ENCODE data around the gene IL1A.
"Not testable (repeated sequence)": the region's sequence is repeated elsewhere in the genome, so short reads cannot be mapped to it uniquely, and the experiment has no call there.

Gene IL1A, protein sequence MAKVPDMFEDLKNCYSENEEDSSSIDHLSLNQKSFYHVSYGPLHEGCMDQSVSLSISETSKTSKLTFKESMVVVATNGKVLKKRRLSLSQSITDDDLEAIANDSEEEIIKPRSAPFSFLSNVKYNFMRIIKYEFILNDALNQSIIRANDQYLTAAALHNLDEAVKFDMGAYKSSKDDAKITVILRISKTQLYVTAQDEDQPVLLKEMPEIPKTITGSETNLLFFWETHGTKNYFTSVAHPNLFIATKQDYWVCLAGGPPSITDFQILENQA

DNA sequence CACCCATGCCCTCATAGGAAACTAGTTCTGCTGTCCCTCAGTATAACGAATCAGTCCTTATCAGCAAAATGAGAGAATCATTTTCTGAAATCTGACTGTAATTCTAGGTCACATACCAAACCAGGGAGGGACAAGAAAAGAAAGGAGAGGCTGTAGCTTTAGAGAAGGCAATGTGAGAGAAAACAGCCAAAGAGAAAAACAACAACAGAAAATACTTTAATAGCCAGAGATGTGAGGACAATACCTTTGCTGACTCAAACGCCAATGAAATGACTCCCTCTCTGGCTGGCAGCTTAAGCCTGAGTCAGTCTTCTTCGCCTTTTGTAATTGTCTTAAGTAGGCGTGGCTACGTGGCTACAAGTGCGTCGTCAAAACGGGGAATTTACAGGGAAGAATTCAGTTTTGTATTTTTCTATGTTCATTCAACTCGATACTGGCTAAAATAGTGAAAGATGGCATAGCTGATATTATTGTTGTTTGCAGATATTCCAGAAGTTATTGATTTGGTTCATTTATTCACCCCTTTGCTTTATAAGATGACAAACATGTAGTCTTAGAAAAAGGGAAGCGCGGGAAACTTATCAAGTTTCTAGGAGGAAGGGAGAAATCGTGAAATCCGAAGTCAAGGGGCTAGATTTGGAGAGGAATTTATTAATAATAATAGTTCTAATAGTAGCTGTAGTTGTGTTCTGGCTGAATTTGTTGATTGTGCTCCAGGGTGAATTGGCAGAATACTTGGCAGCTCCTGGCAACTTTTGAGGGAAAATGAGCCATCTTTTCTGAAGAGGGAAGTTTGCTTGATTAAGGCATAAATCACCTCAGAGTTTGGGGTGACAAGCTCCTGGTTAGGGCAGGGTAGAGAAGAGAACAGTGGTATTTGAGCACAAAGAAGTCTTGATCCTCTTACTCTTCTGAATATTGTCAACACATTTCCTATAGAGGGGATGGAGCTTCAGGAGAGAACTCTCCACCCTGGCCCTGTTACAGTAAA lies at the start of gene IL1A:
TSS of gene IL1A (minus strand) at position 295 of the 991 bp plus-strand sequence. CDS start 723 bp downstream, outside the sequence.
- no peak for DNase-seq

DNA sequence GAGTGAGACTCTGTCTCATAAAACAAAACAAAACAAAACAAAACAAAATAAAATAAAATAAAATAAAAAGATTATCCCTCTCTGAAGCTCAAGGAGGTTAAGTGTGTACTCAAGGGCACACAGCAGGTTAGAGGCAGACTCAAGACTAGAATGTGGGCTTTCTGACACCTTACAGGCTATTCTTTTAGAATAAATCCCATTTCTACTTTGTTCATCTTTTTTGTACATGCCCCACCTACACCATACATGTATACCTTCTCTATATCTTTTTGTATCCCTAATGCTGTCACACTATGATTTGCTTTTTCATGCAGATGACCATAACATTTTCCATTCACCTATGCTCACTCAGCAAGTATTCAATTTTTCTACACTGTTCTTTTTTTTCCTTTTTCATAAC lies 49.7 kb upstream of the IL1A start:
- no peak for DNase-seq

DNA sequence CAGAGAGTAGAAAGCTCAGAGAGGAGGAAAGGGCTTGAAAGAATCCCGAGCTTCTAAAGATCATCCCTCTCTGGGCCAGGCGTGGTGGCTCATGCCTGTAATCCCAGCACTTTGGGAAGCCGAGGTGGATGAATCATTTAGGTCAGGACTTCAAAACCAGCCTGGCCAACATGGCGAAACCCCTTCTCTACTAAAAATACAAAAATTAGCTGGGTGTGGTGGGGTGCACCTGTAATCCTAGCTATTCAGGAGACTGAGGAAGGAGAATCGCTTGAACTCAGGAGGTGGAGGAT lies 49.3 kb upstream of the IL1A start:
- DNase-seq: not testable (repeated sequence)

DNA sequence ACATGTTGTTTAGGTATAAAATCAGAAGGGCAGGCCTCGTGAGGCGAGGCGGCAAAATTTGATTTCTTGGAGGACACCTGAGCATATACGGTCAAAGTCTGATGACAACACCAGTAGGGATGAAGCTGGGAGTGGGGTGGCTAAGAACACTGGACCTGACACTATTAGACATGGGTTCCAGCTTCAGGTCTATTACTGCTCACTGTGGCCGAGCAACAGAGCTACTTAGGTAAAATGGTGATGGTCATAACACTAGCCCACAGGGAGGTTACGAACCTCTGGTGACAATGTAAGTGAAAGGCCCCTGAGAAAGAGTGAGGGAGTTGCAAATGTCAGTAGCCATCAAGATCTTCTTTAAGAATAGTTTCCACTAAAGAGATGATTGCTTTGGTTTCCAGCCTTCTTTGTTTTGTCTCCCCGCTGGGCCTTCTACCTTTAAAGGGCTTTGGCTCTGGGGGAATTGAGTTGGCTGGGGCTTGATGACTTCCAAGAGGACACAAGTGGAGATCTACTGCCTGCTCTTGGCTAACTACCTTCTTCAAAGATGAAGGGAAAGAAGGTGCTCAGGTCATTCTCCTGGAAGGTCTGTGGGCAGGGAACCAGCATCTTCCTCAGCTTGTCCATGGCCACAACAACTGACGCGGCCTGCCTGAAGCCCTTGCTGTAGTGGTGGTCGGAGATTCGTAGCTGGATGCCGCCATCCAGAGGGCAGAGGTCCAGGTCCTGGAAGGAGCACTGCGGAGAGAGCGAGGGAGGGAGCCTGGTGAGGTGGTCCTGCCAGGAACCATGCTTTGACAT lies 48.7 kb upstream of the IL1A start:
- no peak for DNase-seq

DNA sequence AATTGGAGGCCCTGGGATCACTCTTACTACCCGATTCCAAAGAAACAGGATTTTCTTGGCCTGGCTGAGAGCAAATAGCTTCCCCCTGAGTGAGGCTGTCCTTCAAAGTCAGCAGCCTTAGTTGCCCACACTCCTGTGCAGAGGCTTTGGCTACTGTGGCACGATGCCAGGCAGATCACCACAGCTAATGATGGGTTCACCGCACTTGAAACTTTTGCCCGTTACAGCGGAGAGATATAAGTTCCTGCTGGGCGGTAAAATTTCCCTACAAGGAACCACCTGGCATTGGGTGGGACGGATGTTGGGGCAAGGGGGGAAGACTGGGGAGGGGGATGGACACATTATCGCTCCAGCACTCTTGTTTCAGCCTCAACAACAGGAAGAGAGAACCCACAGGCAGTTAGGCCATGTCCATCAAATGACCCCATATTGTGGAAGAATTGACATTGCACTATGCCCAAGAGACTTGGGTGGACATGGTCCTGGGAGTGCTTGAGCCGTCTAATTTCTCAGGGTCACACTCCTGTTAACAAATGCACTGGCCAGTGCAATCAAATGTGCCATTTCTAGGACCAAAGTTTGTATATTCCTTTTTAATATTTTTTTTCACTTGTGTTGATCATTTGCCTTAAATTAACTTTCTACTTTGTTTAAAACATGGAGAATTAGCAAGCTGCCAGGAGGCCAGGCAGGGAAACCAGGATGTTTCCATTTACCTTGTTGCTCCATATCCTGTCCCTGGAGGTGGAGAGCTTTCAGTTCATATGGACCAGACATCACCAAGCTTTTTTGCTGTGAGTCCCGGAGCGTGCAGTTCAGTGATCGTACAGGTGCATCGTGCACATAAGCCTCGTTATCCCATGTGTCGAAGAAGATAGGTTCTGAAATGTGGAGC lies 47.9 kb upstream of the IL1A start:
- no peak for DNase-seq

DNA sequence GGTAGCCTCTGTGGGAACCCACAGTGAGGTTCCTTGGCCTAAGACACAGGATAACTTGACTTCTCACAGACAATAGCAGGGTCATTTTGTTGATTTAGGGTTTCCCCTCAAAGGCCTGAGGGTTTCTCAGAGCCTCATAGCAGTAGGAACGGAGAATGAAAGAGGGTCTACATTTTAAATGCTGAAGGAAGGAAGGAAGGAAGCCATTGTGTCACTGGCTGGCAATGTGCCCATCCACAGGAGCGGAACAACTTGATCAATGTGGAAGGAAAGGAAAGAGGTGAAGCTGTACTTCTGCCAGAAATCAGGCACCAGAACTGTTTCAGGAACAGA lies 47.2 kb upstream of the IL1A start:
- DNase-seq: no peak

DNA sequence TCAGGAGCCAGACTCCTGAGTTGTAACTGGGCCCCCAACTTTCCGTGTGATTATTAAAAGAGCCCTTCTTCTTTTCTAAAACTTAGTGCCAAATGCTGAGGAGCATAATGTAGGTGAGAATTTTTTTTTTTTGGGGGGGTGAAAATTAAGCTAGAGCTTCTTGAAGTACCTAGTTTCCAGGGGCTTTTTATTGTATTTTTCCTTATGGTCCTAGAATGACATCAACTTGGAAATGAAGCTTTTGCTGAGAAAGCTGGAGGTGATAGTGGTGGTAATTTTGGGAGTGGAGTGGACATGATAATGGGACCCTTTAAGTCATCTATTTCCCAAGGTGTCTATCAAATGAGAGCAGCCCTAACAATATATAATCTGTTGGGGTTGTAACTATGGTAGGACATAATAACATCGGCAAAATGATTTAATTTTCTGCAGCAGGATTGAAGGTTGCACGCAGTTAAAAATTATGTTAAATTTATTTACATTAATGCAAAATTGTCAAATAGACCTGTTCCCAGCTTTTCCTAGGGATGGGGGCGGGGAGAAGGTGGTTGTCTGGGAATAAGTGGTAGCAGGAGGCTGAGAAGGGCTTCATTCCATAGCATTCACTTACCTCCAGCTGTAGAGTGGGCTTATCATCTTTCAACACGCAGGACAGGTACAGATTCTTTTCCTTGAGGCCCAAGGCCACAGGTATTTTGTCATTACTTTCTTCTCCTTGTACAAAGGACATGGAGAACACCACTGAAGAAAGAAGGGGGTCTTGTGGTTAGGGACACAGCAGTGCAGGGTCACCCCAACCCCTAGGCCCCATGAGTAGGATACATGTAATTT lies 46.6 kb upstream of the IL1A start:
- DNase-seq: no peak

DNA sequence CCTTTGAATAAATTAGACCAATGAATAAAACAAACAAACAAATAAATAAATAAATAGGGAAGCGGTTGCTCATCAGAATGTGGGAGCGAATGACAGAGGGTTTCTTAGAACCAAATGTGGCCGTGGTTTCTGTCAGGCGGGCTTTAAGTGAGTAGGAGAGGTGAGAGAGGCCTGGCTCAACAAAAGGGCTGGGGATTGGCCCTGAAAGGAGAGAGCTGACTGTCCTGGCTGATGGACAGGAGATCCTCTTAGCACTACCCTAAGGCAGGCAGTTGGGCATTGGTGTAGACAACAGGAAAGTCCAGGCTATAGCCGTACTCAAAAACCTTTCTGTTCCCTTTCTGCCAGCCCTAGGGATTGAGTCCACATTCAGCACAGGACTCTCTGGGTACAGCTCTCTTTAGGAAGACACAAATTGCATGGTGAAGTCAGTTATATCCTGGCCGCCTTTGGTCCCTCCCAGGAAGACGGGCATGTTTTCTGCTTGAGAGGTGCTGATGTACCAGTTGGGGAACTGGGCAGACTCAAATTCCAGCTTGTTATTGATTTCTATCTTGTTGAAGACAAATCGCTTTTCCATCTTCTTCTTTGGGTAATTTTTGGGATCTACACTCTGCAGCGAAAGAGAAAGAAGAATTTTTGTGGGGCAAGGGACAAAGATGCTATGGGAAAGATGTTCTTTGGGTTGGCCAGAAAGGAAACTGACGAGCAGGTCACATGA lies 45.8 kb upstream of the IL1A start:
- DNase-seq: no peak

DNA sequence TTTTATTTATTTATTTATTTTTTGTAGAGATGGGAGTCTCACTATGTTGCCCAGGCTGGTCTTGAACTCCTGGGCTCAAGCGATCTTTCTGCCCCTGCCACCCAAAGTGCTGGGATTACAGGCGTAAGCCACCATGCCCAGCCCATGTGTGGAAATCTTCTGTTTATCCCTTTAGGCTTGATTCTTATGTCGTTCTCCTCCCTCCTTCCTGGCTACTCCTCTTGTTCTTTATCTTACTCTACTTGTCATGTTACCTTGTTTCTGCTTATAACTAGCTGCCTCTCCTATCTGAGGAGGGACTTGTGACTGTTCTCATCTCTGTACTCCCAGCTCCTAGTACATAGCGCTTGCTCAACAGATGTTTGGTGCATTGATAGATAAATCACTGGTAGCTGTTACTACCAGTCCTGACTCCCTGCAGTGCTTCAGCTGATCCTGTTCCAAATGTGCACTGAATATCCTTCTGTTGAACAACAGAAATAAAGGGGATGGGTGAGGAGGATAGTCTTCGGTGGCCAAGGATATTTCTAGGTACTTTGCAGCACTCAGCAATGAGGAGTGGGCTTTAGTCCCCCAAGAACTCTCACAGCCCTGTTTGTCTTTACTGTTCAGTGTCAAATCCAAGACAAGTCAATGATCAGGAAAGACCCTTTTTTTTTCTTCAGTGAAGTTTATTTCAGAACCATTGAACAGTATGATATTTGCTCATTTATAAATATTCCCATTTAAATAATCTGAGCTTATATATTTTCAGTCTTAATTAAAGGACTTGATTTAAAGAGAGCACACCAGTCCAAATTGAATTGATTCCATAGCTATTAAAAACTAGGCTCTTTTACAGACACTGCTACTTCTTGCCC lies 45.0 kb upstream of the IL1A start:
- DNase-seq: no peak

DNA sequence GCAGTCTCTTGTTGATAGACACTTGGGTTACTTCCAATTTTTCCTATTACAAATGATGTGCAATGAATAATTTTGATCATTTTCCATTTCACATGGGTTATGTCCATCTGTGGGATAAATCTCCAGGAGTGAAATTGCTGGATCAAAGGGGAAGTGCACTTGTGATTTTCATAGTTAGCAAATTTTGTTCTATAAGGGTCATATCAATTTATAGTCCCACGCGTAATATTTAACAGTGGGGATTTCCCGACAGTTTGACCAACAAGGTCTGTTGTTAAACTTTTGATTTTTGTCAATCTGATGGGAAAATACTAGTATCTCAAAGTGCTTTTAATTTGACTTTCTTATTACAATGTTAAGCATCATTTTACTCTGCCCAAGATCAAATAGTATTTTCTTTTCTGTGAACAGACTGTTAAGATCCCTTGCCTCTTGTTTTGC lies 44.0 kb upstream of the IL1A start:
- no peak for DNase-seq

DNA sequence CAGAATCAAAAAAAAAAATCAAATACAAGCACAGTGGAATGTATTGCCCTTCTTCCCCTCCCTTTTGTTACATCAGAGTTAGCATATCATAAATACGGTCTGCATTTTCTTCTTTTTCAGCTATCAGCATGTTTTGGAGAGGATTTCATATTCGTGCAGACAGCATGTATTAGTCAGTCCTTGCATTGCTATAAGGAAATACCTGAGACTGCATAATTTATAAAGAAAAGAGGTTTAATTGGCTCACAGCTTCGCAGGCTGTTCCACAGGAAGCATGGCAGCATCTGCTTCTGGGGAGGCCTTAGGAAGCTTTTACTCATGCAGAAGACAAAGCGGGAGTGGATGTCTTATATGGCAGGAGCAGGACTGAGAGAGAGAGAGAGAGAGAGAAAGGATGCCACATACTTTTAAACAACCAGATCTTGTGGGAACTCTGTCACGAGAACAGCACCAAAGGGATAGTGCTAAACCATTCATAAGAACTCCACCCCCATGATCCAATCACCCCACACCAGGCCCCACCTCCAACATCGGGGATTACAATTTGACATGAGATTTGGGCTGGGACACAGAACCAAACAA lies 43.4 kb upstream of the IL1A start:
- DNase-seq: no peak

DNA sequence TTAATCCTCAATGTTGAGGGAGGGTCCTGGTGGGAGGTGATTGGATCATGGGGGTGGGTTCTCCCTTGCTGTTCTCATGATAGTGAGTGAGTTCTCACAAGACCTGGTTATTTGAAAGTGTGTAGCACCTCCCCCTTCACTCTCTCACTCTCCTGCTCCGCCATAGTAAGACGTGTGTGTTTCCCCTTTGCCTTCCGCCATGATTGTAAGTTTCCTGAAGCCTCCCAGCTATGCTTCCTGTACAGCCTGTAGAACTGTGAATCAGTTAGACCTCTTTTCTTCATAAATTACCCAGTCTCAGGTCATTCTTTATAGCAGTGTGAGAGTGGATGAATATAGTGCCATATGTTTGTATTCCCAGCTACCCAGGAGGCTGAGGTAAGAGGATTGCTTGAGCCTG lies 42.7 kb upstream of the IL1A start:
- DNase-seq: no peak

DNA sequence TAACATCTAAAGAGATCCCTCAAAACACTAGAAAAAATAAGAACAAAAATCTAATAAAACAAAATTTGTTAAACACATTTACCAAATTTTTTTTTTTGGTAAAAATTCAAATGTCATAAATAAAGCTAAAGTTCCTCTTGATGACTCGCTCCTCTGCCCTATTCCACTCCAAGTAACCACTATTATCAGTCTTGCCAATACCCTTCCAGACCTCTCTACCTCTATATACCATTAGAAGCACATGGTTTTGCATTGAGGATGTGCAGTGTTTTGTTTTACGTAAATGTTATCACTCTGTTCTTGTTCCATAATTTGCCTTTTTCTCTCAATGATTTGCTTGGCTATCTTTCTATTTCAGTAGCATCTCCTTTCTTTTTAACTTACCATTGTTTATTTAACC lies 41.4 kb upstream of the IL1A start:
- no peak for DNase-seq

DNA sequence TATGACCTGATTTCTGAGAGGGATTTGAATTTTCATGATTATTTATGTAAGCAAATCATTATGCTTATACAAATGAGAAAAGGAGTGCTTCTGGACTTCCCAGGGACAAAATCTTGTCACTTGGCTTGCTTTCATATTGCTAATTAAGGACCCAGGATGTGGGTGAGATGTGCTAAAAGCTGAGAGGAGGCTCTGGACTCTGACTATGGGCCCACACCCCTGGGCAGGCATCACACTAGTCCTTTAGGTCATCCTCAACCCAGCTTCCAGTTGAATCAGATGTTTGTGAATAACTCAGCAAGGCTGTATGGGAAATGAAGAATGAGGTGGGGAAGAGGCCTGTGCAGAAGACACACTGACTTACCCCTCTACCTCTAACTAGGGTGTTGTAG lies 40.4 kb upstream of the IL1A start:
- DNase-seq: no peak

DNA sequence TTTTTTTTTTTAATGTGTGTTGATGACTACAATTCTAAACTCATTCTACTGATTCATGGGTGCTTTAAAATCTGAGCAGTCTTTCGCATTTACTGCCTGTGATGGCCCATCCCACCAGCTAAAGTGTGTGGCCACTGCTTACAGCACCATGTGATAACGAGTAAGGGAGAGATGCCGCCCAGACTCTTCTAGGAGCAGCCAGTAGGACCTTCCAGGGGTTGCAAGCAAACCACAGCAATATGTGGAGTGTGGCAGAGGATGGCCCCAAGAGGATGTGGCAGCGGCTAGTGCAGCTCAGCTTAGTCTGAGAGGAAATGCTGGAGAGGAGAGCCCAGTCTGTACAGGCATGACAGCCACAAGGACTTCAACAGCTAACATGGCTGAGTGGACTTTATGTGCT lies 37.4 kb upstream of the IL1A start:
- DNase-seq: no peak

DNA sequence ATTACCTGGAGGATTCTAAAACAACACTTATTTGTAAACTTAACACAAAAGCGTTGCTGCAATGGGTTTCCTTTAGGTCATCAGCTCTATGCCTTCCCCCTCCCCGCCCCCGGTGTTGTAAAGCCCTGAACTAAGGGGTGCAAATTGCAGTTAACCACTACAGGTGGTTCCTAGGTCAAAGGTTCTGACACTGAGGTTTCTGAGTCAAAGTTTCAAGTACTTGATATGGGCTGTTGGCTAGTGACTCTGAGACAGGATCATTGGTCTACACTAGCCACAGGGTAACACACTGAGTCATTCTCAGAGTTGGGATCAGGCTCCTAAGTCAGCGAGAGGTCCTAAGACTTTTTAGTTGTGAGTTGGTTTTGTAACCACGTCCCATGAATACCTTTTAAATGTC lies 36.8 kb upstream of the IL1A start:
- DNase-seq: no peak

DNA sequence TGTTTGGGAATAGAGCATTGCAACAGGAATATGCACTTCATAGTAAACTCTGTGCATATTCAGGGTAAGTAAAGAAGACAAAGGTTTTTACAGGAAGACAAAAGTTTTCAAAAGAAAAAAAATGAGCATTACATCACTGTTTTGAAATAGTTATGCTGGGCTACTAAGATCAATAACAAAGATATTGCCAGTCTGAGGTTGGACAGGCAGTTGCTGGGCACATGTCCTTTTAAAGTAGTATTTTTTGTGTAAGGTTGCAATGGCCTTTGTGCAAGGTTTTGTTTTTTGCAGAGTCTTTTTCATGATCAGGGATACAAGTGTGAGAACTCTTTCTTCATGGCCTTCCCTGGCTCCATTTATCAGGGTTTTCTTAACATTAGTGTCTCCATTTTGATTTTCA lies 36.0 kb upstream of the IL1A start:
- DNase-seq: no peak

DNA sequence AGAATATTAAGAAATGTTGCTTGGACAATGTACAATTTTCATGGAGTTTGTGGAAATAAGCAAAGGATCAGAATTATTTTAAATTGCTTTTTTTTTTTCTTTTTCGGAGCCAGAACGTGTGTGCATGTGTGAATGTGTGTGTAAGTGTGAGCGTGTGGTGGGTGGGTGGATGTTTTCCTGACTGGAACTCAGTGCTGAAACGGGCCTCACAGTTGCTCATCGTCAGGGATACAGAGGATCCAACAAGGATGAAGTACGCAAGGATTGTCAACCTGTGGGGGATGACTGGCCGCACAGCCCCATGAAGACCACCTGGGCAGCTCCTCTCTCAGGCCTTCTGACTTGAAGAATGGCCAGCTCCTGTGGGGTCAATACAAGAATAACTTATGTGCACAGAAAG lies 34.8 kb upstream of the IL1A start:
- DNase-seq: no peak

DNA sequence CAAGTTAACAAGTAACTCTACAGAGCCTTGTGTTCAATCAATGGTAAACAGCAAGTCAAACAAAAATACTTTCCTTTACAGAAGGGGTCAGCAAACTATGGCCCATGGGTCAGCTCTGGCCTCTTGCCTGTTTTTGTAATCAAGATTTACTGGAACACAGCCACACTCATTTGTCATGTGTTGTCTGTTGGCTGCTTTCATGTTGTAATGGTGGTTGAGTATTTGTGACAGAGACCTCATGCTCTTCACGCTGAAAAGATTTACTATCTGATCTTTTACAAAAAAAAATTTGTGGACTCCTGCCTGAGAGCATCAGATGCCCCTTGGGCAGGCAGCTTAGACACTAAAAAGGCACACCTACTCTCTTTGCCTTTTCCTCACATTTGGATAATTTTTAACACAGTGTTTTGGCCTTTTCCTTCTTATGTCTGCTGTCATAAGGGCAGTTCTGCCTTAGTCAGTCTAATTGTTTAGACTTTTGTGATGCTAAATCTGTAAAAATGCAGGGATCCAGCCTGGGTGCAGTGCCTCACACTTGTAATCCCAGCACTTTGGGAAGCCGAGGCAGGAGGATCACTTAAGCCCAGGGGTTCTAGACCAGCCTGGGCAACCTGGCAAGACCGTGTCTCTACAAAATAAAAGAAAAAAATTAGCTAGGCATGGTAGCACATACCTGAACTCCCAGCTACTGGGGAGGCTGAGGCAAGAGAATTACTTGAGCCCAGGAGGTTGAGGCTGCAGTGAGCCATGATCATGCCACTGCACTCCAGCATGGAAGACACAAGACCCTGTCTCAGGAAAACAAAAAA lies 34.0 kb upstream of the IL1A start:
- no peak for DNase-seq
